ENCODE results near the gene CCDC47. TPM values are rescaled to one million over a fixed set of nuclear protein-coding genes. Genes with fewer than 3 reads are reported as not detected.
"Not testable (repeated sequence)": the region's sequence is repeated elsewhere in the genome, so short reads cannot be mapped to it uniquely, and the experiment has no call there.

CCDC47 gene
- polyA plus RNA-seq, 1 donor, result 104 TPM

DNA sequence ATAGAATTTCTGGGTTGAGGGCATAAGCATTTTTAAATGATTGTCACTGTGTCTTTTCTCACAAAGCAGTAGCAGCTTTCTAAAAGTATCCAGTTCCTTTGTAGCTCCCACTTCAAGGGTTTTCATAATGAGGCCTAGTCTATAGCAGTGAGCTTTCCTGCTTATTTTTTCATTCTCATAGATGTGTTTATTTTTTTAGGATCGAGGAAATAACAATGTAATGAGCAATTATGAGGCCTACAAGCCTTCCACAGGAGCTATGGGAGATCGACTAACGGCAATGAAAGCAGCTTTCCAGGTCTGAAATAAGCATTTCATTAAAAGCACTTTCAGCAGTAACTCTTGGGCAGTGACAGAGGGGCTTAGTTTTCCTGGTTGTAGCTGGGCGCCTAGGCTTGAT is 43.3 kb upstream of the CCDC47 start:
- 100% methylated on average over 1 of the region's 4 CpGs for WGBS (ENCODE audit: insufficient coverage, low lambda C conversion rate)
- H3K4me3 ChIP-seq (ENCODE audit: low read length), result no peak overlapping the region
- H3K4me1 ChIP-seq (ENCODE audit: control insufficient read depth, insufficient read depth, low read length), result peaks cover 10% of the 10 kb centered on the region
- no peak for DNase-seq
- peaks cover 94% of the 10 kb centered on the region for H3K36me3 ChIP-seq (ENCODE audit: control insufficient read depth, insufficient read depth, low read length)
- no peak overlapping the region for H3K27ac ChIP-seq (ENCODE audit: low read length)
- no peaks in the 10 kb centered on the region for H3K9me3 ChIP-seq (ENCODE audit: control insufficient read depth, low read depth, low read length)
- H3K27me3 ChIP-seq (ENCODE audit: control insufficient read depth, insufficient read depth, low read length), result no peaks in the 10 kb centered on the region

DNA sequence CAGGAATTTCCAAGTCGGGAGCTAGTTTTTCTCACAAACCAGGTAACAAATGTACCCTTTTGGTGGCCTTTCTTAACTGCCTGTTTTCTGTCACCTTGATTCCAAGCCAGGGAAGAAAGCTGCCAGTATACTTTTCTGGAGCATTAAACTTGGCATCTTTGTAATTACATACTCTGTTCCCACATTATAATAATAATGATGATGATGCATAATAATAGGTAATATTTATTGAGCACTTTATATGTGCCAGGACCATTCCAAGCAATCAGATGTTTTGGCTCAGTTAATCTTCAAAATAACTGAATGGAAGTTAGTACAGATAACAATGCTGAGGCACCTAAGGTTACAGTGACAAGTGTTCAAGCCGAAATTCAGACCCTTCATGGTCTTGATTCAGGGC is 42.7 kb upstream of the CCDC47 start:
- WGBS (ENCODE audit: insufficient coverage, low lambda C conversion rate), result no CpG with 5 or more reads among the region's 2 CpGs
- no peak for DNase-seq
- H3K27me3 ChIP-seq (ENCODE audit: control insufficient read depth, insufficient read depth, low read length), result no peaks in the 10 kb centered on the region
- H3K4me3 ChIP-seq (ENCODE audit: low read length), result no peak overlapping the region
- H3K4me1 ChIP-seq (ENCODE audit: control insufficient read depth, insufficient read depth, low read length), result peaks cover 10% of the 10 kb centered on the region
- no peaks in the 10 kb centered on the region for H3K9me3 ChIP-seq (ENCODE audit: control insufficient read depth, low read depth, low read length)
- H3K27ac ChIP-seq (ENCODE audit: low read length), result no peak overlapping the region
- peaks cover 94% of the 10 kb centered on the region for H3K36me3 ChIP-seq (ENCODE audit: control insufficient read depth, insufficient read depth, low read length)

DNA sequence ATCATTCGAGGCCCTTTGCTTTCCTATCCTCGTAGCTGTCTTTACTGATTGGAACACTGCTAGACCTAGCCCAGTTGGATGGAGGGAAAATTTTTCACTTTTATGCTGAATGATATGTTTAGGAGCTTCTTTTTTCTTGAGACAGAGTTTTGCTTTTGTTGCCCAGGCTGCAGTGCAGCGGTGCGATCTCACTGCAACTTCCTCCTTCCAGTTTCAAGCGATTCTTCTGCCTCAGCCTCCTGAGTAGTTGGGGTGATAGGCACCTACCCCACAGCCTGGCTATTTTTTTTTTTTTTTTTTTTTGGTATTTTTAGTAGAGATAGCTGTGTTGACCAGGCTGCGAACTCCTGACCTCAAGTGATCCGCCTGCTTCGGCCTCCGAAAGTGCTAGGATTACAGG is 36.6 kb upstream of the CCDC47 start:
- WGBS (ENCODE audit: insufficient coverage, low lambda C conversion rate), result no CpG with 5 or more reads among the region's 9 CpGs
- Histone ChIP-seq H3K9me3 (ENCODE audit: control insufficient read depth, low read depth, low read length) (no peaks in the 10 kb centered on the region), H3K27ac (ENCODE audit: low read length) (no peak overlapping the region), H3K27me3 (ENCODE audit: control insufficient read depth, insufficient read depth, low read length) (no peaks in the 10 kb centered on the region), H3K4me1 (ENCODE audit: control insufficient read depth, insufficient read depth, low read length) (no peaks in the 10 kb centered on the region), H3K4me3 (ENCODE audit: low read length) (no peak overlapping the region), H3K36me3 (ENCODE audit: control insufficient read depth, insufficient read depth, low read length) (peaks cover 83% of the 10 kb centered on the region)
- no peak for DNase-seq

DNA sequence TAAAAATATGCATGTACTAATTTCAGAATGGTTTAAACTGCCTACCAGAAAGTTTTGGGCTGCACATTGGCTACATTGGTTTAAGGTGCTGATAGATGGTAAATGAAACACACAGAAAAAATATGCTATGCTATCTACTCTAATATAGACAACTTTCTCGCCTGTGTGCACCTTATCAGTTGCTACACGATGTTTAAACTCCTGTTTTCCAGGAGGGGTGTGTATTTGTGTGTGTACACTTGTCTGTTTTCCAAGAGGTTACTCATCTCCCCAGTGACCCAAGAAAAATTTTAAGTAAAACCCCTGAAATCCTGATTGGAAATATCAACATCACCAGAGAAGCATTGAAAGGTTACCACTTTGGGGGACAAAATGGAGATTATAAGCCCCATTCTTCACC is 32.2 kb upstream of the CCDC47 start:
- Histone ChIP-seq H3K27ac (ENCODE audit: low read length) (no peak overlapping the region), H3K4me1 (ENCODE audit: control insufficient read depth, insufficient read depth, low read length) (no peaks in the 10 kb centered on the region), H3K9me3 (ENCODE audit: control insufficient read depth, low read depth, low read length) (no peaks in the 10 kb centered on the region), H3K27me3 (ENCODE audit: control insufficient read depth, insufficient read depth, low read length) (no peaks in the 10 kb centered on the region), H3K4me3 (ENCODE audit: low read length) (no peak overlapping the region), H3K36me3 (ENCODE audit: control insufficient read depth, insufficient read depth, low read length) (peaks cover 69% of the 10 kb centered on the region)
- WGBS (ENCODE audit: insufficient coverage, low lambda C conversion rate), result no CpG with 5 or more reads among the region's 2 CpGs
- DNase-seq, result no peak

DNA sequence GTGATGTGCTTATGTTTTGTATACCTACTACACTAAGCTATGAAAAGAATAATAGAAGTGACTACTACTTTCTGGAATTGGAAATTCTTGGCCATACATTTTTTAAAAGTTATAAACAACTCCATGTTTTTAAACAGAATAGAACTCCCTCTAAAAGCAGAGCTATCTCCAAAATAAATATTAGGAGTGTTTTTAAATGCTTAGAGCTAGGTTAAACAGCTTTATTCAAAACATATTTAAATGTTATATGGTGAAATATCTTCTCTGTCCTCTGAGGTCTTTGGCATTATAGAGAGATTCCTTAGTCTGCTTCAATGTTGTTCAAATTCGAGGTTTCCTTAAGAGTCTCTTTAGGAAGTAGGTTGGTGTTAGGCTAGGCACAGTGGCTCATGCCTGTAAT is 30.9 kb upstream of the CCDC47 start:
- Histone ChIP-seq H3K36me3 (ENCODE audit: control insufficient read depth, insufficient read depth, low read length) (peaks cover 69% of the 10 kb centered on the region), H3K4me3 (ENCODE audit: low read length) (no peak overlapping the region), H3K9me3 (ENCODE audit: control insufficient read depth, low read depth, low read length) (no peaks in the 10 kb centered on the region), H3K27me3 (ENCODE audit: control insufficient read depth, insufficient read depth, low read length) (no peaks in the 10 kb centered on the region), H3K27ac (ENCODE audit: low read length) (no peak overlapping the region), H3K4me1 (ENCODE audit: control insufficient read depth, insufficient read depth, low read length) (no peaks in the 10 kb centered on the region)
- WGBS (ENCODE audit: insufficient coverage, low lambda C conversion rate), result no CpG with 5 or more reads among the region's 1 CpG
- DNase-seq, result no peak

DNA sequence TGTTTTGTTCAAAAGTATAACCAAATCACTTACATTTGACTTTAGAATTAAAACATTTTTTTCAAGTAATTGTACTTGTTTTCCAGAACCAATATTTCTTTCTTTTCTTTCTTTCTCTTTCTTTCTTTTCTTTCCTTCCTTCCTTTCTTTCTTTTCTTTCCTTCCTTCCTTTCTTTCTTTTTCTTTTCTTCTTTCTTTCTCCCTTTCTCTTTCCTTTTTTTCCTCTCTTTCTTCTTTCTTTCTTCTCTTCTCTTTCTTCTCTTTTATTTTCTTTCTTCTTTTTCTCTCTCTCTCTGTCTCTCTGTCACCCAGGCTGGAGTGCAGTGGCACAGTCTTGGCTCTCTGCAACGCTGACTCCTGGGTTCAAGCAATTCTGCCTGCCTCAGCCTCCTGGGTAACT is 27.4 kb upstream of the CCDC47 start:
- no peaks in the 10 kb centered on the region for H3K9me3 ChIP-seq (ENCODE audit: control insufficient read depth, low read depth, low read length)
- no peak overlapping the region for H3K27ac ChIP-seq (ENCODE audit: low read length)
- no peaks in the 10 kb centered on the region for H3K4me1 ChIP-seq (ENCODE audit: control insufficient read depth, insufficient read depth, low read length)
- WGBS (ENCODE audit: insufficient coverage, low lambda C conversion rate), result no CpG with 5 or more reads among the region's 1 CpG
- DNase-seq, result no peak
- no peaks in the 10 kb centered on the region for H3K27me3 ChIP-seq (ENCODE audit: control insufficient read depth, insufficient read depth, low read length)
- peaks cover 74% of the 10 kb centered on the region for H3K36me3 ChIP-seq (ENCODE audit: control insufficient read depth, insufficient read depth, low read length)
- H3K4me3 ChIP-seq (ENCODE audit: low read length), result no peak overlapping the region

DNA sequence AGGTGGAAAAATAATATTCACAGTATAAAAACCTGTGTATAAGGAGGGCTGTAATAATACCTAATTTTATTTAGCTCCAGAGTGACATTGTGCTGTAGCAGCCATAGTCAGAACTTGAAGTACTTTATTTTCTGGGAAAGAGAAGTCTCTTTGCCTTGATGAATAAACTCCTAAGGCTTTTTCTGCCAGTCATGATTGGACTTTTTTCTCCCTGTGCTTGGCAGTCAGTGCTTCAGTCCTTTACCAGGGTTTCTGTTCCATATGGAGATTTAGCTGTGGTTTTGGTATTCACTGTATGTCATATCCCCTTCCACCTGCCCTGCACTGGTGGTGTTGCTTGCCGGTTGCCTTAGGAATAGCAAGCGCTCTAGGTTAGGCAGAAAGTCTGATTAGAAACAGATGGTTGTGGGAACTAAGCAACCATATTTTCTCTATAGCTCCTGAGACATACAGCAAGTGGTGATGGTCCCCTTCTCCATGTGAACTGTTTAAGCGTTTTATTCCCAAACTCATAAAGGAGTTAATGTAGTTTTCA is 25.2 kb upstream of the CCDC47 start:
- WGBS (ENCODE audit: insufficient coverage, low lambda C conversion rate), result no CpG with 5 or more reads among the region's 3 CpGs
- H3K36me3 ChIP-seq (ENCODE audit: control insufficient read depth, insufficient read depth, low read length), result peaks cover 86% of the 10 kb centered on the region
- no peaks in the 10 kb centered on the region for H3K9me3 ChIP-seq (ENCODE audit: control insufficient read depth, low read depth, low read length)
- no peak for DNase-seq
- H3K27me3 ChIP-seq (ENCODE audit: control insufficient read depth, insufficient read depth, low read length), result no peaks in the 10 kb centered on the region
- no peaks in the 10 kb centered on the region for H3K4me1 ChIP-seq (ENCODE audit: control insufficient read depth, insufficient read depth, low read length)
- H3K27ac ChIP-seq (ENCODE audit: low read length), result no peak overlapping the region
- no peak overlapping the region for H3K4me3 ChIP-seq (ENCODE audit: low read length)

DNA sequence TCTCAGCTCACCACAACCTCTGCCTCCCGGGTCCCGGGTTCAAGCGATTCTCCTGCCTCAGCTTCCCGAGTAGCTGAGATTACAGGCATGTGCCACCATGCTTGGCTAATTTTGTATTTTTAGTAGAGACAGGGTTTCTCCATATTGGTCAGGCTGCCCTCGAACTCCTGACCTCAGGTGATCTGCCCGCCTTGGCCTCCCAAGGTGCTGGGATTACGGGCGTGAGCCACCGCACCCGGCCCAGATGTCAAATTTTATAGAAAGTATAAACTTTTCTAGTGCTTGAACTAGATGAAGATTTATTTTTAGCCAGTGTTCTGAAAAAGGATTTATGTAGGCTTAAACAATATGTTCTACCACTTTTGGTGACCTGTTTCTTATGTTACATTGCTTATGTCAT is 23.0 kb upstream of the CCDC47 start:
- H3K9me3 ChIP-seq (ENCODE audit: control insufficient read depth, low read depth, low read length); H3K4me1 ChIP-seq (ENCODE audit: control insufficient read depth, insufficient read depth, low read length); H3K27me3 ChIP-seq (ENCODE audit: control insufficient read depth, insufficient read depth, low read length); DNase-seq; H3K4me3 ChIP-seq (ENCODE audit: low read length); H3K27ac ChIP-seq (ENCODE audit: low read length): not testable (repeated sequence)
- 100% methylated on average over 3 of the region's 10 CpGs for WGBS (ENCODE audit: insufficient coverage, low lambda C conversion rate)
- peaks cover 79% of the 10 kb centered on the region for H3K36me3 ChIP-seq (ENCODE audit: control insufficient read depth, insufficient read depth, low read length)

DNA sequence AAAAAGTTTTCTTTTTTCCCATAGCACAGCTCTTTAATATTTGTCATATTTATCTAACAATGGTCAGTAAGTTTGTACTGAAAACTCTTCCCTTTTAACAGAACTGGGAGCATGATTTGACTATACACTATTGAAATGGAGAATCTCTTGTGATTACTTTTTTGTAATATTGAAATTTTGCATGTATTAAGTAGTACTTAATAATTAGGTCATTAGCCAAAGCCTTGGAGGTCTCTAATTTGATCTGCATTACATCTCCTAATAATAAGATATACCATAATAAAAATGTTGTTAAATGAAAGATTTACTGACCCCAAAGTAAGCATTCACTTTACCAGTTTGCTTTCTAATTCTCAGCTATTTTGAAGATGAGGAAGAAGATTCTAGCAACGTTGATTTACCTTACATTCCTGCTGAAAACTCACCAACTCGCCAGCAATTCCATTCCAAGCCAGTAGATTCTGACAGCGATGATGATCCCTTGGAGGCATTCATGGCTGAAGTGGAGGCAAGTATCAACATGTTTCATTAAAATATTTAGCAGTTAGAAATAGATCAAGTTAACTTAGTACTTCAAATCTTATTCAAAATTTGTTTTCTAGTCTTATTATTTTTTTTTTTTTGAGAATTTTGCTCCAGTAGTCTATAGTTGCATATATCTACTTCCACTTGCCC is 18.8 kb upstream of the CCDC47 start:
- WGBS (ENCODE audit: insufficient coverage, low lambda C conversion rate), result 100% methylated on average over 1 of the region's 3 CpGs
- Histone ChIP-seq H3K27me3 (ENCODE audit: control insufficient read depth, insufficient read depth, low read length) (no peaks in the 10 kb centered on the region), H3K4me1 (ENCODE audit: control insufficient read depth, insufficient read depth, low read length) (no peaks in the 10 kb centered on the region), H3K4me3 (ENCODE audit: low read length) (no peak overlapping the region), H3K36me3 (ENCODE audit: control insufficient read depth, insufficient read depth, low read length) (peaks cover 70% of the 10 kb centered on the region), H3K27ac (ENCODE audit: low read length) (no peak overlapping the region), H3K9me3 (ENCODE audit: control insufficient read depth, low read depth, low read length) (no peaks in the 10 kb centered on the region)
- DNase-seq, result no peak

DNA sequence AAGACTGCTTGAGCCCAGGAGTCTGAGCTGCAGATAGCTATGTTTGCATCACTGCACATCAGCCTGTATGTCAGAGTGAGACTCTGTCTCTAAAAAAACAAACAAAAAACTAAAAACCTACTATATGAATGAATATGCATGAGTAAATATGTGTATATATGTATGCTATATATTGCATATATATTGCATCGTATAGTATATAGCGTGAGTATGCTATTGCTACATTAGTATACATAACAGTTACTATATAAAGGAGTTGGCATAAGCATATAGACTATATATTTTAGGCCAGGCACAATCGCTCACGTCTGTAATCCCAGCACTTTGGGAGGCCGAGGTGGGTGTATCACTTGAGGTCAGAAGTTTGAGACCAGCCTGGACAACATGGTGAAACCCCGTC is 16.7 kb upstream of the CCDC47 start:
- WGBS (ENCODE audit: insufficient coverage, low lambda C conversion rate), result 100% methylated on average over 2 of the region's 6 CpGs
- H3K27me3 ChIP-seq (ENCODE audit: control insufficient read depth, insufficient read depth, low read length), result no peaks in the 10 kb centered on the region
- no peaks in the 10 kb centered on the region for H3K4me1 ChIP-seq (ENCODE audit: control insufficient read depth, insufficient read depth, low read length)
- no peak for DNase-seq
- H3K27ac ChIP-seq (ENCODE audit: low read length), result no peak overlapping the region
- no peaks in the 10 kb centered on the region for H3K9me3 ChIP-seq (ENCODE audit: control insufficient read depth, low read depth, low read length)
- H3K36me3 ChIP-seq (ENCODE audit: control insufficient read depth, insufficient read depth, low read length), result peaks cover 55% of the 10 kb centered on the region
- no peak overlapping the region for H3K4me3 ChIP-seq (ENCODE audit: low read length)

Data from large intestine (tissue), 3 donors.